HG03064 (cell line): ENCODE measurements around the gene SYTL2.

Experiments
- ATAC-seq: cut with Tn5 transposase; IDR thresholded peaks from one replicate; pipeline ENCODE4 v1.9.1; 2021; ENCODE audit warnings: low read depth; ENCODE audit not compliant: unreplicated experiment

SYTL2 gene

GRCh38 chr11:85767246-85767945 lies 43.5 kb downstream of the SYTL2 start:
- ATAC-seq, result no peak

GRCh38 chr11:85766721-85767161 lies 44.2 kb downstream of the SYTL2 start:
- no peak for ATAC-seq

GRCh38 chr11:85764796-85765195 lies 46.1 kb downstream of the SYTL2 start:
- no peak for ATAC-seq

GRCh38 chr11:85762226-85762625 lies 48.7 kb downstream of the SYTL2 start:
- ATAC-seq, result no peak

- no peak for ATAC-seq
Observed at GRCh38 chr11:85759915-85760314, 51.0 kb downstream of the SYTL2 start.

GRCh38 chr11:85758480-85759039 lies 52.4 kb downstream of the SYTL2 start:
- ATAC-seq, result no peak

- no peak for ATAC-seq
Observed at GRCh38 chr11:85758026-85758425, 52.9 kb downstream of the SYTL2 start.

- ATAC-seq, result no peak
Observed at GRCh38 chr11:85756401-85757200, 54.3 kb downstream of the SYTL2 start.

- ATAC-seq, result no peak
Observed at GRCh38 chr11:85755701-85756100, 55.2 kb downstream of the SYTL2 start.

GRCh38 chr11:85755285-85755684 lies 55.7 kb downstream of the SYTL2 start:
- ATAC-seq, result no peak

- no peak for ATAC-seq
Observed at GRCh38 chr11:85752890-85753581, 57.9 kb downstream of the SYTL2 start.

- ATAC-seq, result no peak
Observed at GRCh38 chr11:85752201-85752889, 58.6 kb downstream of the SYTL2 start.

GRCh38 chr11:85751724-85752123 lies 59.2 kb downstream of the SYTL2 start:
- no peak for ATAC-seq

- ATAC-seq, result no peak
Observed at GRCh38 chr11:85750646-85751045, 60.3 kb downstream of the SYTL2 start.

- ATAC-seq, result no peak
Observed at GRCh38 chr11:85749884-85750283, 61.1 kb downstream of the SYTL2 start.

- ATAC-seq, result no peak
Observed at GRCh38 chr11:85749287-85749834, 61.6 kb downstream of the SYTL2 start.

- ATAC-seq, result no peak
Observed at GRCh38 chr11:85748455-85748891, 62.5 kb downstream of the SYTL2 start.

GRCh38 chr11:85746670-85747069 lies 64.3 kb downstream of the SYTL2 start:
- ATAC-seq, result no peak

GRCh38 chr11:85745626-85746025 lies 65.3 kb downstream of the SYTL2 start:
- no peak for ATAC-seq

- ATAC-seq, result no peak
Observed at GRCh38 chr11:85742873-85743275, 68.1 kb downstream of the SYTL2 start.
